GM23338 (cell line): ENCODE measurements around the gene COPZ1. TPM values are rescaled to one million over a fixed set of nuclear protein-coding genes. Genes with fewer than 3 reads are reported as not detected.
A peak's percentile ranks its signal among the peaks of the same experiment; 100 is the strongest.

Experiments
- ATAC-seq: fragments of 200-7000 bp; cut with Tn5 transposase; 3 replicates; pipeline ENCODE4 v1.9.1; 2020
- DNase-seq: peaks from one replicate; pipeline ENCODE4 v3.0.0-alpha.2; 2015; ENCODE audit warnings: low spot score
- H2AFZ ChIP-seq: fragments of 200-600 bp; sonication (generic); 2 replicates; pipeline ENCODE4 v1.8.0; 2016; ENCODE audit warnings: antibody characterized with exemption, mild to moderate bottlenecking, moderate library complexity
- H3F3A ChIP-seq: fragments of 200-600 bp; sonication (generic); replicated peaks from 2 replicates; pipeline ENCODE4 v1.8.0; 2017; ENCODE audit warnings: antibody characterized with exemption, mixed run types, low read depth
- H3K27ac ChIP-seq: fragments of 200-600 bp; sonication (generic); 2 replicates; pipeline ENCODE4 v1.6.1; 2016; ENCODE audit warnings: low read depth
- H3K27me3 ChIP-seq: fragments of 200-600 bp; sonication (generic); 2 replicates; pipeline ENCODE4 v1.8.0; 2016; ENCODE audit warnings: mild to moderate bottlenecking, mixed run types, moderate library complexity; ENCODE audit not compliant: insufficient read depth
- H3K36me3 ChIP-seq: fragments of 200-600 bp; sonication (generic); 2 replicates; pipeline ENCODE4 v1.8.0; 2016; ENCODE audit warnings: mild to moderate bottlenecking; ENCODE audit not compliant: insufficient read depth
- H3K4me1 ChIP-seq: fragments of 200-600 bp; sonication (generic); 2 replicates; pipeline ENCODE4 v1.8.0; 2016; ENCODE audit warnings: mild to moderate bottlenecking, moderate library complexity; ENCODE audit not compliant: insufficient read depth
- H3K4me2 ChIP-seq: fragments of 200-600 bp; sonication (generic); 2 replicates; pipeline ENCODE4 v1.7.1; 2017; ENCODE audit warnings: mixed run types
- H3K4me3 ChIP-seq: fragments of 200-600 bp; sonication (generic); 2 replicates; pipeline ENCODE4 v1.6.1; 2016; ENCODE audit warnings: mixed run types
- H3K79me2 ChIP-seq: fragments of 200-600 bp; sonication (generic); replicated peaks from 2 replicates; pipeline ENCODE4 v1.8.0; 2017; ENCODE audit warnings: mild to moderate bottlenecking; ENCODE audit not compliant: insufficient read depth
- H3K9me2 ChIP-seq: fragments of 200-600 bp; sonication (generic); 2 replicates; pipeline ENCODE4 v1.8.0; 2017; ENCODE audit not compliant: insufficient read depth
- H4K20me1 ChIP-seq: fragments of 200-600 bp; sonication (generic); replicated peaks from 2 replicates; pipeline ENCODE4 v1.8.0; 2017; ENCODE audit warnings: mild to moderate bottlenecking; ENCODE audit not compliant: insufficient read depth
- H3K27ac Mint-ChIP-seq: 2 replicates; pipeline ENCODE4 v1.8.0; 2020; ENCODE audit warnings: inconsistent platforms, mild to moderate bottlenecking, moderate library complexity, mixed read lengths
- H3K27me3 Mint-ChIP-seq: 3 replicates; pipeline ENCODE4 v1.8.0; 2022; ENCODE audit warnings: low read depth, mild to moderate bottlenecking, moderate library complexity, mixed read lengths, inconsistent platforms; ENCODE audit not compliant: insufficient read depth, poor library complexity
- H3K36me3 Mint-ChIP-seq: 3 replicates; pipeline ENCODE4 v1.8.0; 2021; ENCODE audit warnings: low read depth, mild to moderate bottlenecking, inconsistent platforms, moderate library complexity, mixed read lengths
- H3K4me1 Mint-ChIP-seq: 3 replicates; pipeline ENCODE4 v1.8.0; 2020; ENCODE audit warnings: mild to moderate bottlenecking, inconsistent platforms, mixed read lengths
- H3K4me3 Mint-ChIP-seq: 3 replicates; pipeline ENCODE4 v1.8.0; 2021; ENCODE audit warnings: moderate library complexity, mild to moderate bottlenecking, inconsistent platforms, mixed read lengths
- H3K9me3 Mint-ChIP-seq: 3 replicates; pipeline ENCODE4 v1.8.0; 2020; ENCODE audit warnings: moderate library complexity, mild to moderate bottlenecking, inconsistent platforms, mixed read lengths
- CREB1 ChIP-seq: fragments of 250-450 bp; sonication (Bioruptor Pico); IDR thresholded peaks from 2 replicates; pipeline ENCODE4 v1.5.0; 2020; ENCODE audit warnings: low read depth, mild to moderate bottlenecking, moderate library complexity
- CTCF ChIP-seq, 2 experiments: fragments of 200-600 bp in 1 of 2; sonication (generic) in 1 of 2; conservative IDR thresholded peaks; 2 replicates each; pipeline versions ENCODE4 v1.5.1 to v1.6.1; 2016 to 2017; ENCODE audit warnings: antibody characterized with exemption in 2 of 2, low read depth in 2 of 2, mild to moderate bottlenecking in 2 of 2, moderate library complexity in 1 of 2
- ETS1 ChIP-seq: IDR thresholded peaks from 2 replicates; pipeline ENCODE4 v1.6.1; 2016; ENCODE audit warnings: antibody characterized with exemption
- EZH2 ChIP-seq: fragments of 200-600 bp; sonication (generic); IDR thresholded peaks from one replicate; pipeline ENCODE4 v1.8.0; 2017; ENCODE audit warnings: antibody characterized with exemption, mild to moderate bottlenecking, low read depth; ENCODE audit not compliant: unreplicated experiment
- EZH2phosphoT487 ChIP-seq: fragments of 200-600 bp; sonication (generic); IDR thresholded peaks from one replicate; pipeline ENCODE4 v1.8.1; 2018; ENCODE audit warnings: antibody characterized with exemption; ENCODE audit not compliant: unreplicated experiment
- JUNB ChIP-seq: IDR thresholded peaks from one replicate; pipeline ENCODE4 v1.6.1; 2016; ENCODE audit warnings: antibody characterized with exemption; ENCODE audit not compliant: unreplicated experiment
- NANOG ChIP-seq: IDR thresholded peaks from 2 replicates; pipeline ENCODE4 v1.6.1; 2016; ENCODE audit warnings: antibody characterized with exemption, borderline replicate concordance
- POLR2AphosphoS5 ChIP-seq: IDR thresholded peaks from 2 replicates; pipeline ENCODE4 v1.6.1; 2016; ENCODE audit warnings: antibody characterized with exemption, low read depth
- STAT1 ChIP-seq: IDR thresholded peaks from one replicate; pipeline ENCODE4 v1.6.1; 2016; ENCODE audit warnings: antibody characterized with exemption; ENCODE audit not compliant: unreplicated experiment
- ZNF114 ChIP-seq: fragments of 250-450 bp; sonication (Bioruptor Pico); IDR thresholded peaks from 2 replicates; pipeline ENCODE4 v1.5.0; 2020; ENCODE audit warnings: mild to moderate bottlenecking, moderate library complexity
- polyA plus RNA-seq: library from polyadenylated mRNA; unstranded; fragments of >200 nt; fragmentation: Nextera tagmentation; extraction: Ambion mirVana; gene quantifications from 2 replicates; pipeline ENCODE4 v1.2.1, GENCODE V29; 2016
- total RNA-seq: library from RNA; depleted of rRNA; stranded (reverse); fragments of >200 nt; shearing (Covaris generic); gene quantifications from 2 replicates; pipeline ENCODE4 v1.2.3, GENCODE V29; 2014
- TF ChIP-seq, protein P1 (sequence below): IDR thresholded peaks from one replicate; pipeline ENCODE4 v1.6.1; 2018; ENCODE audit warnings: antibody characterized with exemption; ENCODE audit not compliant: unreplicated experiment

Gene COPZ1
- total and polyA plus RNA-seq, 2 experiments from 2014 or later = 79.9 to 91.2 TPM

- H3K4me2 ChIP-seq = peak overlapping the region; percentile 52
- H3K36me3 Mint-ChIP-seq = no peaks in the 10 kb centered on the region
- H3K9me2 ChIP-seq = no peaks in the 10 kb centered on the region
- H3K27ac ChIP-seq = no peak overlapping the region
- TF ChIP-seq, protein P1, sequence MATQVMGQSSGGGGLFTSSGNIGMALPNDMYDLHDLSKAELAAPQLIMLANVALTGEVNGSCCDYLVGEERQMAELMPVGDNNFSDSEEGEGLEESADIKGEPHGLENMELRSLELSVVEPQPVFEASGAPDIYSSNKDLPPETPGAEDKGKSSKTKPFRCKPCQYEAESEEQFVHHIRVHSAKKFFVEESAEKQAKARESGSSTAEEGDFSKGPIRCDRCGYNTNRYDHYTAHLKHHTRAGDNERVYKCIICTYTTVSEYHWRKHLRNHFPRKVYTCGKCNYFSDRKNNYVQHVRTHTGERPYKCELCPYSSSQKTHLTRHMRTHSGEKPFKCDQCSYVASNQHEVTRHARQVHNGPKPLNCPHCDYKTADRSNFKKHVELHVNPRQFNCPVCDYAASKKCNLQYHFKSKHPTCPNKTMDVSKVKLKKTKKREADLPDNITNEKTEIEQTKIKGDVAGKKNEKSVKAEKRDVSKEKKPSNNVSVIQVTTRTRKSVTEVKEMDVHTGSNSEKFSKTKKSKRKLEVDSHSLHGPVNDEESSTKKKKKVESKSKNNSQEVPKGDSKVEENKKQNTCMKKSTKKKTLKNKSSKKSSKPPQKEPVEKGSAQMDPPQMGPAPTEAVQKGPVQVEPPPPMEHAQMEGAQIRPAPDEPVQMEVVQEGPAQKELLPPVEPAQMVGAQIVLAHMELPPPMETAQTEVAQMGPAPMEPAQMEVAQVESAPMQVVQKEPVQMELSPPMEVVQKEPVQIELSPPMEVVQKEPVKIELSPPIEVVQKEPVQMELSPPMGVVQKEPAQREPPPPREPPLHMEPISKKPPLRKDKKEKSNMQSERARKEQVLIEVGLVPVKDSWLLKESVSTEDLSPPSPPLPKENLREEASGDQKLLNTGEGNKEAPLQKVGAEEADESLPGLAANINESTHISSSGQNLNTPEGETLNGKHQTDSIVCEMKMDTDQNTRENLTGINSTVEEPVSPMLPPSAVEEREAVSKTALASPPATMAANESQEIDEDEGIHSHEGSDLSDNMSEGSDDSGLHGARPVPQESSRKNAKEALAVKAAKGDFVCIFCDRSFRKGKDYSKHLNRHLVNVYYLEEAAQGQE = no peak
- no peak for TF ChIP-seq ETS1
- no peak for TF ChIP-seq EZH2
- TF ChIP-seq POLR2AphosphoS5 = no peak
- TF ChIP-seq CTCF (conservative IDR thresholded peaks at IDR 0.05; ENCODE audit: low read depth in 2 of 2) = no peak
- no peak for TF ChIP-seq JUNB
- no peak for TF ChIP-seq STAT1
- no peak for TF ChIP-seq ZNF114 (CRISPR knock-in tag)
- no peaks in the 10 kb centered on the region for H3K27me3 ChIP-seq
- H3K27me3 Mint-ChIP-seq = peaks cover 3% of the 10 kb centered on the region
- H2AFZ ChIP-seq = no peak overlapping the region
- no peak overlapping the region for H3K4me3 Mint-ChIP-seq
- H3F3A ChIP-seq = peaks cover 5% of the 10 kb centered on the region
- H3K27ac Mint-ChIP-seq = no peak overlapping the region
- DNase-seq (peak; percentile 50), ATAC-seq (no peak)
- peaks cover 30% of the 10 kb centered on the region for H3K4me1 Mint-ChIP-seq
- H3K36me3 ChIP-seq = no peaks in the 10 kb centered on the region
- H3K4me1 ChIP-seq = peaks cover 27% of the 10 kb centered on the region
- H3K4me3 ChIP-seq = no peak overlapping the region
- no peaks in the 10 kb centered on the region for H4K20me1 ChIP-seq
- peaks cover 16% of the 10 kb centered on the region for H3K79me2 ChIP-seq
- no peaks in the 10 kb centered on the region for H3K9me3 Mint-ChIP-seq
Observed at GRCh38 chr12:54328595-54329337, 3.8 kb downstream of the COPZ1 start.

GRCh38 chr12:54329759-54330158, 4.8 kb downstream of the COPZ1 start:
- H4K20me1 ChIP-seq = no peaks in the 10 kb centered on the region
- H3K4me1 ChIP-seq = peaks cover 27% of the 10 kb centered on the region
- peak overlapping the region; percentile 52 for H3K4me2 ChIP-seq
- peaks cover 19% of the 10 kb centered on the region for H3K79me2 ChIP-seq
- H3K27ac Mint-ChIP-seq = no peak overlapping the region
- peaks cover 5% of the 10 kb centered on the region; the same call in 1 of the 2 replicates for H3F3A ChIP-seq
- no peaks in the 10 kb centered on the region for H3K27me3 ChIP-seq
- H3K27ac ChIP-seq = no peak overlapping the region
- H3K4me3 ChIP-seq = no peak overlapping the region
- peaks cover 7% of the 10 kb centered on the region for H3K27me3 Mint-ChIP-seq
- H2AFZ ChIP-seq = no peak overlapping the region
- no peaks in the 10 kb centered on the region for H3K36me3 Mint-ChIP-seq
- ATAC-seq (no peak), DNase-seq (peak; percentile 59)
- no peaks in the 10 kb centered on the region for H3K9me2 ChIP-seq
- H3K36me3 ChIP-seq = no peaks in the 10 kb centered on the region
- no peaks in the 10 kb centered on the region for H3K9me3 Mint-ChIP-seq
- no peak overlapping the region for H3K4me3 Mint-ChIP-seq
- H3K4me1 Mint-ChIP-seq = peaks cover 26% of the 10 kb centered on the region
- TF ChIP-seq NANOG (no peak), EZH2phosphoT487 (no peak), POLR2AphosphoS5 (no peak), CTCF (conservative IDR thresholded peaks at IDR 0.05; ENCODE audit: low read depth in 2 of 2) (no peak), JUNB (no peak), CREB1 (CRISPR knock-in tag) (no peak)
